ENCODE measurements around the gene CRYBA1.
"Not testable (repeated sequence)": the region's sequence is repeated elsewhere in the genome, so short reads cannot be mapped to it uniquely, and the experiment has no call there.

CRYBA1 gene

DNA sequence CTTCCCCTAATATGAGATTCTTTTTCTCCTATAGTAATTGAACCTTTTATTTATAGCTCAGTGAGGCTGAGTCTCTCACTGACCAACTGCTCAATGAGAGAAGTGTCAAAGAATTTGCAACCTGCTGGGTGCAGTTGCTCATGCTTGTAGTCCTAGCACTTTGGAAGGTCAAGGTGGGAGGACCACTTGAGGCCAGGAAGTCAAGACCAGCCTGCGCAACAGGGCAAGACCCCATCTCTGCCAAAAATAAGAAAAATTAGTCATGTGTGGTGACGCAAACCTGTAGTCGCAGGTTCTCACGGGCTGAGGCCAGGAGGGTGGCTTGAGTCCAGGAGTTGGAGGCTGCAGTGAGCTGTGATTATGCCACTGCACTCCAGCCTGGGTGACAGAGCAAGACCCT is 30.9 kb upstream of the CRYBA1 start:
- no peak overlapping the region for H3K4me3 ChIP-seq (ENCODE audit: low read length)
- peaks cover 6% of the 10 kb centered on the region for H3K4me1 ChIP-seq (ENCODE audit: control insufficient read depth, insufficient read depth, low read length)
- no peak overlapping the region for H3K9ac ChIP-seq (ENCODE audit: low read length)
- no peaks in the 10 kb centered on the region for H3K27me3 ChIP-seq (ENCODE audit: control insufficient read depth, insufficient read depth, low read length)
- H3K9me3 ChIP-seq (ENCODE audit: control insufficient read depth, low read length) = no peaks in the 10 kb centered on the region
- no peaks in the 10 kb centered on the region for H3K36me3 ChIP-seq (ENCODE audit: control insufficient read depth, insufficient read depth, low read length)

DNA sequence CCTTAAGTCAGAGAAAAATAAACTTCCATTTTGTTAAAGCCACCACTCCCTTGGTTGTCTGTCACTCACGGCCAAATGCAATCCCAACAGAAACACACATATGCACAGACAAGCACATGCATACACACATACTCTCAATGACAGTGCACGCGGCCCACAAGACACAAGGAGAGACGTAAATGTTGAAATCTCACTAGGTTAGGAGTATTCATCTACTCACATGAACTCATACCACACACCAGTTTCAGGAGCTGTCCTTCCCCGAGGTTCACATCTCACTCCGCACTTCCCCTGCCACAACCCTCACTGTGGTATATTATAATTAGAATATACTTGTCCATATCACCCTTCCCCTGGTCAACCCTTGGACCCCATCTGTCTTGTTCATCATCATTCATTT is 30.5 kb upstream of the CRYBA1 start:
- Histone ChIP-seq H3K9me3 (ENCODE audit: control insufficient read depth, low read length) (no peaks in the 10 kb centered on the region), H3K27me3 (ENCODE audit: control insufficient read depth, insufficient read depth, low read length) (no peaks in the 10 kb centered on the region), H3K9ac (ENCODE audit: low read length) (no peak overlapping the region), H3K4me3 (ENCODE audit: low read length) (no peak overlapping the region), H3K4me1 (ENCODE audit: control insufficient read depth, insufficient read depth, low read length) (peaks cover 6% of the 10 kb centered on the region), H3K36me3 (ENCODE audit: control insufficient read depth, insufficient read depth, low read length) (no peaks in the 10 kb centered on the region)

DNA sequence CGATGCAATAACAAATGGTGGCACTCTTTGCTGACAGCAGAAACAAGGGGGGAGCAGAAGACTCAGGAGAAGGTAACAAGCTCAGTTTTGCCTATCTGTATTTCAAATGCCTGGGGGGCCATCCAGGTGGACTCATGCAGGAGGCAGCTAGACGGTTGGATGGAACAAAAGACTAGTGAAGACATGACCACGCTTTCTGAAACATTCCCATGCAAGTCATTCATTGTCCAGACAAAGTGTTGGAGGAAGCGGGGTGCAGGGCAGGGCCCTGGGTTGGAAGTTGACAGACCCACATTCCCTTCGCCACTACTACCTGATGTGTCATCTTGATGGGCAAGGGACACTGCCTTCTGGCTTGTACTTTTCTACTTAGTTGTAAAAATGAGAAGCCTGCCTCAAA is 29.8 kb upstream of the CRYBA1 start:
- H3K27me3 ChIP-seq (ENCODE audit: control insufficient read depth, insufficient read depth, low read length) = no peaks in the 10 kb centered on the region
- no peaks in the 10 kb centered on the region for H3K9me3 ChIP-seq (ENCODE audit: control insufficient read depth, low read length)
- H3K9ac ChIP-seq (ENCODE audit: low read length) = no peak overlapping the region
- H3K36me3 ChIP-seq (ENCODE audit: control insufficient read depth, insufficient read depth, low read length) = no peaks in the 10 kb centered on the region
- H3K4me1 ChIP-seq (ENCODE audit: control insufficient read depth, insufficient read depth, low read length) = peaks cover 6% of the 10 kb centered on the region
- no peak overlapping the region for H3K4me3 ChIP-seq (ENCODE audit: low read length)

DNA sequence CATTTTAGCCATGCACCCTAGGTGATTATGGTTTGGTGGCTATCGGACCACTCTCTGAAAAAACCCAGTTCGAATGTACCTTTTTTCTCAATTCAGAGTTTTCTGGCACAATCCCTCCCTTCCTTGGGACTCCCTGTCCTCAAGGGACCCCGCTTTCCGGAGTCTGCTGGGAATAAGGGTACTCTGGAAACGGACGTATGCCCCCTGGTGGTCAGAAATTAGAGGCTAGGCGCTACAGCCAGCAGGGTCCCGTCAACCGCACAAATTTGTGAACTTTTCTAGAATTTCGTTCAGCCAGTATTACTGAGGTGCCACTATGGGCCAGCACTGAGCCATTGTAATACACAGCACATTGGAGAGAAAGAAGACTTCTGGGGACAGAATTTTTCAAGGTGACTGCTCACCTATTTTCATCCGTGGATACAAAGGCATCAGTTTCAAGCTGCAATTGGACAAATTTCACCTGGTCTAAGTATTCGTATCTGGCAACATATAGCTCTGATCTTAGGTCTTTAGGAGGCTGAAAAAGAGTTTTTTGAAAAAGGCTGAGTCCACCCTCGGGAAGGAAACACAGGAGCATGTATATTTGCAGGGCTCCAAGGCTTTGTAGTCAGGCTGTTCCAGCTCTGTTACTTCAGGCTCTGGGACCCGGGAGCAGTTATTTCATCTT is 27.1 kb upstream of the CRYBA1 start:
- H3K36me3 ChIP-seq (ENCODE audit: control insufficient read depth, insufficient read depth, low read length) = no peaks in the 10 kb centered on the region
- no peaks in the 10 kb centered on the region for H3K9me3 ChIP-seq (ENCODE audit: control insufficient read depth, low read length)
- no peak overlapping the region for H3K4me3 ChIP-seq (ENCODE audit: low read length)
- no peak overlapping the region for H3K9ac ChIP-seq (ENCODE audit: low read length)
- no peaks in the 10 kb centered on the region for H3K27me3 ChIP-seq (ENCODE audit: control insufficient read depth, insufficient read depth, low read length)
- peaks cover 6% of the 10 kb centered on the region for H3K4me1 ChIP-seq (ENCODE audit: control insufficient read depth, insufficient read depth, low read length)

DNA sequence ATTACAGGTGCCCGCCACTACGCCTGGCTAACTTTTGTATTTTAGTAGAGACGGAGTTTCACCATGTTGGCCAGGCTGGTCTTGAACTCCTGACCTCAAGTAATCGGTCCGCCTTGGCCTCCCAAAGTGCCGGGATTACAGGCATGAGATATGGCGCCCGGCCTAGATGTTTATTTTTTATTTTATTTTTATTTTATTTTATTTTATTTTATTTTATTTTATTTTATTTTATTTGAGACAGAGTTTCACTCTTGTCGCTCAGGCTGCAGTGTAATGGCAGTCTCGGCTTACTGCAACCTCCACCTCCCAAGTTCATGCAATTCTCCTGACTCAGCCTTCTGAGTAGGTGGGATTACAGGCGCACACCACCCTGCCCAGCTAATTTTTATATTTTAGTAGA is 25.3 kb upstream of the CRYBA1 start:
- H3K9me3 ChIP-seq (ENCODE audit: control insufficient read depth, low read length); H3K27me3 ChIP-seq (ENCODE audit: control insufficient read depth, insufficient read depth, low read length); H3K4me3 ChIP-seq (ENCODE audit: low read length); H3K36me3 ChIP-seq (ENCODE audit: control insufficient read depth, insufficient read depth, low read length); H3K4me1 ChIP-seq (ENCODE audit: control insufficient read depth, insufficient read depth, low read length); H3K9ac ChIP-seq (ENCODE audit: low read length): not testable (repeated sequence)

DNA sequence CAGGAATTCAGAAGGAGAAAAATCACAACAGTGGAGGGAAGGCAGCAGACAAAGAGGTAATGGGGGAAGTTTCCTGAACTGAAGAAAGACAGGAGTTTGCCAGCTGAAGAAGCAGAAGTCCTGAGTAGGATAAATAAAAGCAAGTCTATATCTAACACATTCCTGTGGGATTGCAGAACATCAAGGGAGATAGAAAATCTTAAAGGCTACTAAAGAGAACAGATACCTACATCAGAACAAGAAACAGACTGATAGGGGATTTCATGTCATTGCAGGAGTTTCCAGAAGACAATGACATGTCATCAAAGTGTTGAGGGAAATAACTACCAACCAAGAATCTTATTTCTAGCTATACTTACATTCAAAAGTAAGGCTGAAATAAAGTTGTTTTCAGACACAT is 21.3 kb upstream of the CRYBA1 start:
- H3K27me3 ChIP-seq (ENCODE audit: control insufficient read depth, insufficient read depth, low read length) = no peaks in the 10 kb centered on the region
- H3K9me3 ChIP-seq (ENCODE audit: control insufficient read depth, low read length) = no peaks in the 10 kb centered on the region
- H3K4me1 ChIP-seq (ENCODE audit: control insufficient read depth, insufficient read depth, low read length) = no peaks in the 10 kb centered on the region
- H3K4me3 ChIP-seq (ENCODE audit: low read length) = no peak overlapping the region
- no peaks in the 10 kb centered on the region for H3K36me3 ChIP-seq (ENCODE audit: control insufficient read depth, insufficient read depth, low read length)
- H3K9ac ChIP-seq (ENCODE audit: low read length) = no peak overlapping the region

DNA sequence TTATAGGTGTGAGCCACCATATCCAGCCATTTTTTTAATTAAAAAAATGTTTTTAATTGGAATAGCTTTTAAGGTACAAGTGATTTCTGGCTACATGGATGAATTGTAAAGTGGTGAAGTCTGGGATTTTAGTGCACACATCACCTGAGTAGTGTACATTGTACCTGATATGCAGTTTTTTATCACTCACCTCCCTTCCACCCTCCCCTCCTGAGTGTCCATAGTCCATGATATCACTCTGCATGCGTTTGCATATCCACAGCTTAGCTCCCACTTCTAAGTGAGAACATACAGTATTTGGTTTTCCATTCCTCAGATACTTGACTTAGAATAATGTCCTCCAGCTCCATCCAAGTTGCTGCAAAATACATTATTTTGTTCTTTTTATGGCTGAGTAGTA is 13.4 kb upstream of the CRYBA1 start:
- Histone ChIP-seq H3K9me3 (ENCODE audit: control insufficient read depth, low read length) (no peaks in the 10 kb centered on the region), H3K27me3 (ENCODE audit: control insufficient read depth, insufficient read depth, low read length) (no peaks in the 10 kb centered on the region), H3K4me3 (ENCODE audit: low read length) (no peak overlapping the region), H3K4me1 (ENCODE audit: control insufficient read depth, insufficient read depth, low read length) (no peaks in the 10 kb centered on the region), H3K36me3 (ENCODE audit: control insufficient read depth, insufficient read depth, low read length) (no peaks in the 10 kb centered on the region), H3K9ac (ENCODE audit: low read length) (no peak overlapping the region)

DNA sequence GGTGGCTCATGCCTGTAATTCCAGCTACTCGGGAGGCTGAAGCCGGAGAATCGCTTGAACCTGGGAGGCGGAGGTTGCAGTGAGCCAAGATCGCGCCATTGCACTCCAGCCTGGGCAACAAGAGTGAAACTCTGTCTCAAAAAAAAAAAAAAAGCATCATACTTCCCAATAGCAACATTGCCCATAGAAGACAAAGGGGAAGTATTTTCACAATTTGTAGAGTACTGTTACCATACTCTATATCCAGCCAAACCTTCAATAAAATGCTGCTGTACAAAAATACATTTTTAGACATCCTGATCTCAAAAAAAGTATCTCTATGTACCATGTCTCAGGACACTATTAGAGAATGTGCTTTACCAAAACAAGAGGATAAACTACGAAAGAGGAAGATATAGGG is 11.7 kb upstream of the CRYBA1 start:
- H3K27me3 ChIP-seq (ENCODE audit: control insufficient read depth, insufficient read depth, low read length); H3K9me3 ChIP-seq (ENCODE audit: control insufficient read depth, low read length); H3K4me3 ChIP-seq (ENCODE audit: low read length); H3K4me1 ChIP-seq (ENCODE audit: control insufficient read depth, insufficient read depth, low read length); H3K9ac ChIP-seq (ENCODE audit: low read length); H3K36me3 ChIP-seq (ENCODE audit: control insufficient read depth, insufficient read depth, low read length): not testable (repeated sequence)

DNA sequence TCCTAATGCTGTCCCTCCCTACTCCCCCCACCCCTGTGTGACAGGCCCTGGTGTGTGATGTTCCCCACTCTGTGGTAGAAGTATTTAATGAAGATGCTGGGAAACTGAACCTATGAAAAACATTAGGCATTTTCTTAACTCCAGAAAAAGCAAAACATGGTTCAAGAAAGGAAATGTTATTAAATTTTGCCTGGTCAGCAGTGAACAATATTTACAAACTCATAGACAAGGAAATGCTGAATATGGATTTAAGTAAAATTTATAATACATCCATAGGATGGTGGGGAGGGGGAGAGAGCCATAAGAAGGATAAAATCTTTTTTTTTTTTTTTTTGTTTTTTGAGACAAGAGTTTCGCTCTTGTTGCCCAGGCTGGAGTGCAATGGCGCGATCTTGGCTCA is 10.8 kb upstream of the CRYBA1 start:
- H3K4me3 ChIP-seq (ENCODE audit: low read length) = no peak overlapping the region
- H3K4me1 ChIP-seq (ENCODE audit: control insufficient read depth, insufficient read depth, low read length) = no peaks in the 10 kb centered on the region
- no peaks in the 10 kb centered on the region for H3K36me3 ChIP-seq (ENCODE audit: control insufficient read depth, insufficient read depth, low read length)
- H3K9me3 ChIP-seq (ENCODE audit: control insufficient read depth, low read length) = no peaks in the 10 kb centered on the region
- no peak overlapping the region for H3K9ac ChIP-seq (ENCODE audit: low read length)
- no peaks in the 10 kb centered on the region for H3K27me3 ChIP-seq (ENCODE audit: control insufficient read depth, insufficient read depth, low read length)

DNA sequence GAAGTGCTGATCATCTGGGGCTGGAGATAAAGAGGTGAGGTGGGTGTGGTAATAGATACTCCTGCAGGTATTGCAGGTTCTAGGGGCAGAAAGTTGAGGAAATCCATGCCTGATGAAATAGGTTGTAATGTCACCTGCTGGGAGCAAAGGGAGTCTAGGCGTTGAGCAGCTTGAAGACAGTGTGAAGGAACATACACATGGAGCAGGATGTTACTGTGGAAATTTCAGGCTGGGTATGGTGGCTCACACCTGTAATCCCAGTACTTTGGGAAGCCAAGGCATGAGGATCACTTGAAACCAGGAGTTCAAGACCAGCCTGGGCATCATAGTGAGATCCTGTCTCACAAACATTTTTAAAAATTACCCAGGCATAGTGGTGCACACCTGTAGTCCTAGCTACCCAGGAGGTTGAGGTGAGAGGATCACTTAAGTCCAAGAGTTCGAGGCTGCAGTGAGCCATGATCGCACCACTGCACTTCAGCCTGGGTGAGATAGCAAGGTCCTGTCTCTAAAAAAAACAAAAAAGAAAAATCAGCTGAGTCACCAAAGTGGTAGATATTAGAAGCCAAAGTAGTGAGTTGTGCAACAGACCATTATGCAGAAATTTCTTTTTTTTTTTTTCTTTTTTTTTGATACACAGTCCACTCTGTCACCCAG is 9.1 kb upstream of the CRYBA1 start:
- H3K27me3 ChIP-seq (ENCODE audit: control insufficient read depth, insufficient read depth, low read length) = no peaks in the 10 kb centered on the region
- no peak overlapping the region for H3K4me3 ChIP-seq (ENCODE audit: low read length)
- no peaks in the 10 kb centered on the region for H3K4me1 ChIP-seq (ENCODE audit: control insufficient read depth, insufficient read depth, low read length)
- no peaks in the 10 kb centered on the region for H3K36me3 ChIP-seq (ENCODE audit: control insufficient read depth, insufficient read depth, low read length)
- no peaks in the 10 kb centered on the region for H3K9me3 ChIP-seq (ENCODE audit: control insufficient read depth, low read length)
- no peak overlapping the region for H3K9ac ChIP-seq (ENCODE audit: low read length)

DNA sequence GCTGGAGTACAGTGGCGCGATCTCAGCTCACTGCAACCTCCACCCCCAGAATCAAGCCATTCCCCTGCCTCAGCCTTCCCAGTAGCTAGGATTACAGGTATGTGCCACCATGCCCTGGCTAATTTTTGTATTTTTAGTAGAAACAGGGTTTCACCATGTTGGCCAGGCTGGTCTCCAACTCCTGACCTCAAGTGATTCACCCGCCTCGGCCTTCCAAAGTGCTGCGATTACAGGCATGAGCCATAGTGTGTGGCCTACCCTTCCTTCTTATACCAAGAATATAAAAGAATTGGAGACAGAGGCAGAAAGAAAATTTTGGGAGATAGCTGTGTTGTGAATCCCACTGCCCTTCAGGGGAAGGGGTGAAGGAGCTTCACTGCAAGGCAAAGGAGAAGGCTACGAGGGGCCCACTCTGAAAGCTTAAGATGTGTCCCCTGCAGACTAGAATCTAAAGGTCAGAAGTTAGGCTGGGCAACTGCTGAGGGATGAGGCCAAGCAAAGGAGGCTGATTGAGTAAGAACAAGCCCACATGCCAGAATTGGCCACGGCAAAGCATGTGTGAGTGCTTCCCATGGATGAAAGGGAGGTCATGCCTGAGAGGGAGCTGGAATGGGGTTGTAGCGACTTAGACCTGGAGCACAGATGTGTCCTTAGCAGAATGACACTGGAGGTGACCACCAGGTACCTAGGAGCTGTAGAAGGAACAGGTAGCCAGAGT is 8.4 kb upstream of the CRYBA1 start:
- no peaks in the 10 kb centered on the region for H3K4me1 ChIP-seq (ENCODE audit: control insufficient read depth, insufficient read depth, low read length)
- H3K9me3 ChIP-seq (ENCODE audit: control insufficient read depth, low read length) = no peaks in the 10 kb centered on the region
- no peak overlapping the region for H3K9ac ChIP-seq (ENCODE audit: low read length)
- H3K36me3 ChIP-seq (ENCODE audit: control insufficient read depth, insufficient read depth, low read length) = no peaks in the 10 kb centered on the region
- no peak overlapping the region for H3K4me3 ChIP-seq (ENCODE audit: low read length)
- H3K27me3 ChIP-seq (ENCODE audit: control insufficient read depth, insufficient read depth, low read length) = no peaks in the 10 kb centered on the region

DNA sequence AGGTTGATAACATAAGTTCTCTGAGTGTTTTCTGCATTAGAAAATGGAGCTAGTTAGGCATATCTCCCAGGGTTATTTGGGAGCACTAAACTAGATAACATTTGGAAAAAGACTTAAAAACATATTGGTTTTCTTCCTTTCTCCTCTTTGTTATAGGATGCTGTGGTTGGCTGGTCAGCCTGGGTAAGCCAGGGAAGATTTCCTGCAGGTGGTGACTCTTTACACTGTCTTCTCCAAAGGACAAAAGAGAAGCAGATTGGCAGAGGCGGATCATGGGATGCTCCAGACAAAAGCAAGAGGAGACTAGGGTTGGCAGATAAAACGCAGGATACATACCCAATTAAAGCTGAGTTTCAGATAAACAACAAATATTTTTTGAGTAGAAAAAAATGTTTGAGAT is 6.2 kb upstream of the CRYBA1 start:
- H3K4me3 ChIP-seq (ENCODE audit: low read length) = no peak overlapping the region
- no peak overlapping the region for H3K9ac ChIP-seq (ENCODE audit: low read length)
- no peaks in the 10 kb centered on the region for H3K27me3 ChIP-seq (ENCODE audit: control insufficient read depth, insufficient read depth, low read length)
- no peaks in the 10 kb centered on the region for H3K4me1 ChIP-seq (ENCODE audit: control insufficient read depth, insufficient read depth, low read length)
- H3K9me3 ChIP-seq (ENCODE audit: control insufficient read depth, low read length) = no peaks in the 10 kb centered on the region
- no peaks in the 10 kb centered on the region for H3K36me3 ChIP-seq (ENCODE audit: control insufficient read depth, insufficient read depth, low read length)

Measured in mucosa of stomach (tissue), 1 donor.